Suprapubic skin (tissue), 4 donors: ENCODE data around the gene CRYGS. TPM values are rescaled to one million over a fixed set of nuclear protein-coding genes. Genes with fewer than 3 reads are reported as not detected.
"Not testable (repeated sequence)": the region's sequence is repeated elsewhere in the genome, so short reads cannot be mapped to it uniquely, and the experiment has no call there.

Experiments used
- DNase-seq, 2 donors: peaks; one replicate each; pipeline ENCODE4 v3.0.0-alpha.2; 2019; ENCODE audit warnings: low spot score in 2 of 2
- H3K27ac ChIP-seq: fragments of 200-600 bp; sonication (generic); one replicate; pipeline ENCODE4 v1.5.1; 2019
- H3K27me3 ChIP-seq: fragments of 200-600 bp; sonication (generic); one replicate; pipeline ENCODE4 v1.5.1; 2019
- H3K36me3 ChIP-seq: fragments of 200-600 bp; sonication (generic); one replicate; pipeline ENCODE4 v1.5.1; 2019
- H3K4me1 ChIP-seq: fragments of 200-600 bp; sonication (generic); one replicate; pipeline ENCODE4 v1.5.1; 2019
- H3K4me3 ChIP-seq: fragments of 200-600 bp; sonication (generic); one replicate; pipeline ENCODE4 v1.5.1; 2019; ENCODE audit warnings: mild to moderate bottlenecking
- H3K9me3 ChIP-seq: fragments of 200-600 bp; sonication (generic); one replicate; pipeline ENCODE4 v1.5.1; 2019
- CTCF ChIP-seq, 2 donors: fragments of 200-600 bp in 1 of 2; fragments of 450-650 bp in 1 of 2; sonication (generic) in 1 of 2; IDR thresholded peaks; one replicate each; pipeline ENCODE4 v1.5.1; 2016 to 2019; ENCODE audit warnings: antibody characterized with exemption in 2 of 2, mild to moderate bottlenecking in 1 of 2, moderate library complexity in 1 of 2
- EP300 ChIP-seq: sonication (generic); formaldehyde crosslinking; IDR thresholded peaks from one replicate; pipeline ENCODE4 v1.6.1; 2017; ENCODE audit warnings: antibody characterized with exemption
- POLR2A ChIP-seq, 2 donors: fragments of 450-650 bp; IDR thresholded peaks; one replicate each; pipeline ENCODE4 v1.6.1; 2017; ENCODE audit warnings: antibody characterized with exemption in 2 of 2, mild to moderate bottlenecking in 2 of 2, moderate library complexity in 2 of 2
- POLR2AphosphoS5 ChIP-seq, 3 donors: sonication (generic); formaldehyde crosslinking; IDR thresholded peaks; one replicate each; pipeline ENCODE4 v1.6.1; 2017; ENCODE audit warnings: antibody characterized with exemption in 3 of 3
- WGBS: methylation state at CpG from one replicate; pipeline ENCODE4 v1.1.5; 2018; 5-methylcytosine and 5-hydroxymethylcytosine counted together
- total RNA-seq, 4 donors: library from RNA; depleted of rRNA; stranded (reverse); fragments of >200 nt; gene quantifications; one replicate each; pipeline ENCODE4 v1.1.0, GENCODE V29; 2016

Gene CRYGS
- total RNA-seq, 4 donors from 2014 or later = 2.2 to 6.7 (median 3.6) TPM

DNA sequence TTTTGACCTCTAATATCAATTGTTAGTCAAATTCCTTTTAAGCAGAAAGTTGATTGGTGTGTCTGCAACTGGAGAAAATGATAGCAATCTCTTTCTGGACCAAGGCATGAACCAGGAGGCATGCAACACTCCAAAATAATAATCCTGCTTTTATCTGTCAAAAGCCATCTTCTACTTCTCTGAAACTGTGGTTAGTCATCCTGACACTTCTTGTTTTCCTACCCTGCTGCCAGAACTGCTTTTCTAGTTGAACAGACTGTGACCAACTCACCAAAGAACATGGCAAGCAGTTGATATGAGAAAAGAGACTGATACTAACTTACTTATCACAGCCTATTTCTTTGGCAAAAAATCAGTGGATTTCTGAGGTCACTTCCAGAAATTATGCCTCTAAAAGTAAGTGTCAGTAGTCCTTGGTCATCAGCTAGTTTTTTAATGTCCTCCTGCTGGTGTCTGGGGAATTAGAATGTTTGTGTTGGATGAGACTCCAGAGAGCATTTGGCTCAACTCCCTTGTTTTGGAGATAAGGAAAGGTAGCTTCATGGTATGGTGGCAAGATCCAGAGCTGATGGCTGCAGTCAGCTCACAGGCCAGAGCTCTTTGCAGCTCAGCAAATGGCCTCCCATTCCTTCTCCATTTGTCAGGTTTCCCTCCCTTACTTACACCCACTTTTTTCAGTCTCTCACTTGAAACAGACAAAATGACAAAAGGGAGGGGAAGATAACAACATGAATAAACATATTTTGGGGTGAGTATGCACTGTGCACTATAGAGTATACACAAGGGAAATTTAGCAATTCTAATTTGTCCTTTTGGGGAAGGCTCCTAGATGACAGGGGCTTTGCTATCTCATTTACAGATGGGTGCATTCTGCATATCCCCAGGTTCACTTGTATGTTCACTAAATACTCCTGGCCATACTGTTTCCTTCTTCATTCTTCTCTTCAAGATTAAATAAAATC, 7.0 kb downstream of the CRYGS start:
- DNase-seq = no peak
- Histone ChIP-seq H3K27ac (no peak overlapping the region), H3K36me3 (no peaks in the 10 kb centered on the region), H3K4me3 (no peak overlapping the region), H3K9me3 (no peaks in the 10 kb centered on the region), H3K4me1 (peaks cover 7% of the 10 kb centered on the region), H3K27me3 (no peaks in the 10 kb centered on the region)
- TF ChIP-seq EP300 (no peak), CTCF (IDR thresholded peaks at IDR 0.05) (no peak), POLR2AphosphoS5 (IDR thresholded peaks at IDR 0.05) (no peak), POLR2A (IDR thresholded peaks at IDR 0.05) (no peak)

DNA sequence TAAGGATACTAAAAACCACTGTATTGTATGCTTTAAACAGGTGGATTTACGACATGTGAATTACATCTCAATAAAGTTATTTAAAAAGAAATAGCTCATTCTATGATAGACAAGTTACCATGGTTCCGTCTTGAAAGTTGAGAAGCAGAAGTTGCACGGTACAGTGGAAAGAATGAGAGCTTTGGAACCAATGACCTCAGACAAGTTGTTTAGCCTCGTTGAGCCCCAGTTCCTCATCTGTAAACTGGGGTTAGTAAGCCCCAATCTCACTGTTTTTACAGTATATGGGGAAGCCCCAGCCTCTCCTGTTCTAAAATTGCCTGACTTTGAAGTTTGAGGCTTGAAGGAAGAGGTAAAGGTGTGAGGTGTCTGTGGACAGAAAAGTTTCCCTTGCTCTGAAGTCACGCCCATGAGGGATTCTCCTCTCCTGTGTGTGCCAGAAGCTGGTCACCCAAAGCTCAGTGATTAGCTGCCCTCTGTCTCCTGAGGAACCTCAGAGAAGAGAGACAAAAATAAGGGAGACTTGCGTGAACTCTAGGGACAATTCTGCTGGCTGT, 10.0 kb downstream of the CRYGS start:
- H3K4me1 ChIP-seq = no peaks in the 10 kb centered on the region
- no peak overlapping the region for H3K27ac ChIP-seq
- TF ChIP-seq CTCF (IDR thresholded peaks at IDR 0.05) = no peak
- no peak for TF ChIP-seq EP300
- no peak for TF ChIP-seq POLR2AphosphoS5 (IDR thresholded peaks at IDR 0.05)
- TF ChIP-seq POLR2A (IDR thresholded peaks at IDR 0.05) = no peak
- H3K4me3 ChIP-seq = no peak overlapping the region
- 80% methylated on average over 6 of the region's 6 CpGs for WGBS
- no peaks in the 10 kb centered on the region for H3K27me3 ChIP-seq
- H3K9me3 ChIP-seq = no peaks in the 10 kb centered on the region
- no peaks in the 10 kb centered on the region for H3K36me3 ChIP-seq
- DNase-seq = no peak

- no peak for TF ChIP-seq POLR2A (IDR thresholded peaks at IDR 0.05)
- TF ChIP-seq EP300 = no peak
- TF ChIP-seq CTCF (IDR thresholded peaks at IDR 0.05) = no peak
- no peak for TF ChIP-seq POLR2AphosphoS5 (IDR thresholded peaks at IDR 0.05)
- Histone ChIP-seq H3K9me3 (no peaks in the 10 kb centered on the region), H3K4me3 (no peak overlapping the region), H3K27ac (no peak overlapping the region), H3K36me3 (no peaks in the 10 kb centered on the region), H3K4me1 (no peaks in the 10 kb centered on the region), H3K27me3 (no peaks in the 10 kb centered on the region)
- WGBS = 40% methylated on average over 1 of the region's 1 CpG
- DNase-seq = no peak
Measured at GRCh38 chr3:186532598-186533072, 11.5 kb downstream of the CRYGS start.

- 96% methylated on average over 3 of the region's 3 CpGs for WGBS
Measured at GRCh38 chr3:186531694-186532093, 12.5 kb downstream of the CRYGS start.

GRCh38 chr3:186530415-186530814, 13.8 kb downstream of the CRYGS start:
- no peaks in the 10 kb centered on the region for H3K27me3 ChIP-seq

More at GRCh38 chr3:186531694-186532093, 12.5 kb downstream of the CRYGS start:
- not testable (repeated sequence) for H3K4me1 ChIP-seq, H3K36me3 ChIP-seq, H3K27me3 ChIP-seq, H3K27ac ChIP-seq, H3K9me3 ChIP-seq, DNase-seq, H3K4me3 ChIP-seq

More at GRCh38 chr3:186530415-186530814, 13.8 kb downstream of the CRYGS start:
- H3K9me3 ChIP-seq = no peaks in the 10 kb centered on the region
- no peaks in the 10 kb centered on the region for H3K4me1 ChIP-seq
- no peak for TF ChIP-seq CTCF (IDR thresholded peaks at IDR 0.05)
- no peak for TF ChIP-seq POLR2AphosphoS5 (IDR thresholded peaks at IDR 0.05)
- TF ChIP-seq POLR2A (IDR thresholded peaks at IDR 0.05) = no peak
- TF ChIP-seq EP300 = no peak
- H3K27ac ChIP-seq = no peak overlapping the region
- DNase-seq = no peak
- H3K4me3 ChIP-seq = no peak overlapping the region
- no peaks in the 10 kb centered on the region for H3K36me3 ChIP-seq
